HCT116 (cell line): ENCODE data around the gene RPL10. TPM values are rescaled to one million over a fixed set of nuclear protein-coding genes. Genes with fewer than 3 reads are reported as not detected.

Experiments
- ATAC-seq: fragments of 200-7000 bp; cut with Tn5 transposase; 2 replicates; pipeline ENCODE4 v1.9.1; 2020; ENCODE audit warnings: mild to moderate bottlenecking, moderate library complexity
- BruUV-seq: library from RNA; stranded (reverse); fragments of 400-500 nt; replicated peaks from 2 replicates; lab custom pipeline; 2021; lab: Mats Ljungman, UMichigan
- CTCF ChIA-PET: fragments of 300-600 bp; sonication (Branson Sonifier 250); formaldehyde crosslinking; loops from one replicate; lab custom pipeline; 2021; ENCODE audit warnings: antibody characterized with exemption; lab: Charles Lee
- POLR2A ChIA-PET: fragments of 300-600, 350-600 bp; sonication (Branson Sonifier 250); formaldehyde crosslinking; loops from one replicate; lab custom pipeline; 2021; ENCODE audit warnings: antibody characterized with exemption; lab: Charles Lee
- RAD21 ChIA-PET, 2 experiments: fragments of 300-600 bp; sonication (Branson Sonifier 250); formaldehyde crosslinking; loops; one replicate each; lab custom pipeline; 2023; ENCODE audit warnings: low total read pairs in 2 of 2; ENCODE audit not compliant: uncharacterized antibody in 2 of 2, unreplicated experiment in 2 of 2, low non-redundant PET in 1 of 2; lab: Charles Lee
- DNase-seq: peaks from one replicate; pipeline ENCODE4 v3.0.0-alpha.2; 2010; ENCODE audit warnings: low read depth, low spot score
- H2AFZ ChIP-seq: fragments of 200-600 bp; shearing (Covaris generic), sonication (generic); 2 replicates; pipeline ENCODE4 v1.6.1; 2017; ENCODE audit warnings: low read depth, mixed run types, mixed read lengths, antibody characterized with exemption, low read length; ENCODE audit not compliant: poor library complexity, severe bottlenecking
- H3K27ac ChIP-seq: 2 replicates; pipeline ENCODE4 v1.5.1; 2012; ENCODE audit warnings: low read depth, low read length
- H3K27me3 ChIP-seq: fragments of 200-600 bp; sonication (generic); 2 replicates; pipeline ENCODE4 v1.6.1; 2016; ENCODE audit warnings: mixed run types, low read length, mixed read lengths; ENCODE audit not compliant: insufficient read depth
- H3K36me3 ChIP-seq, 2 experiments: fragments of 200-500 bp in 1 of 2; fragments of 200-600 bp in 1 of 2; sonication (Bioruptor generic) in 1 of 2; sonication (generic) in 1 of 2; 2 replicates each; pipeline versions ENCODE4 v1.5.1 to v1.6.1; 2014 to 2016; ENCODE audit warnings: low read length in 2 of 2, inconsistent platforms in 1 of 2, mixed read lengths in 1 of 2, mixed run types in 1 of 2; ENCODE audit not compliant: insufficient read depth in 2 of 2, control insufficient read depth in 1 of 2
- H3K4me1 ChIP-seq, 2 experiments: fragments of 200-600 bp in 1 of 2; sonication (generic) in 1 of 2; 2 replicates each; pipeline versions ENCODE4 v1.5.1 to v1.6.1; 2012 to 2017; ENCODE audit warnings: low read length in 2 of 2, inconsistent platforms in 1 of 2, mild to moderate bottlenecking in 1 of 2, mixed read lengths in 1 of 2, mixed run types in 1 of 2, moderate library complexity in 1 of 2; ENCODE audit not compliant: insufficient read depth in 2 of 2, control insufficient read depth in 1 of 2
- H3K4me2 ChIP-seq: fragments of 200-600 bp; sonication (generic); 2 replicates; pipeline ENCODE4 v1.6.1; 2017; ENCODE audit warnings: mixed run types, low read length, mixed read lengths
- H3K4me3 ChIP-seq, 2 experiments: fragments of 200-600 bp in 1 of 2; sonication (generic) in 1 of 2; replicated peaks in 1 of 2; 2 replicates each; pipeline ENCODE4 v1.5.1; 2011 to 2016; ENCODE audit warnings: low read length in 2 of 2, control low read depth in 1 of 2, low read depth in 1 of 2, mild to moderate bottlenecking in 1 of 2, mixed read lengths in 1 of 2, mixed run types in 1 of 2
- H3K79me2 ChIP-seq: fragments of 200-600 bp; sonication (generic); 2 replicates; pipeline ENCODE4 v1.6.1; 2017; ENCODE audit warnings: mild to moderate bottlenecking, mixed run types, low read length, moderate library complexity, mixed read lengths; ENCODE audit not compliant: insufficient read depth
- H3K9ac ChIP-seq: fragments of 200-600 bp; sonication (generic); 2 replicates; pipeline ENCODE4 v1.6.1; 2016; ENCODE audit warnings: low read length, mixed read lengths
- H3K9me2 ChIP-seq: fragments of 200-600 bp; sonication (generic), shearing (Covaris generic); 2 replicates; pipeline ENCODE4 v1.6.1; 2017; ENCODE audit warnings: mixed run types, mild to moderate bottlenecking, moderate library complexity; ENCODE audit not compliant: insufficient read depth
- H3K9me3 ChIP-seq, 2 experiments: fragments of 200-500 bp in 1 of 2; fragments of 200-600 bp in 1 of 2; sonication (Bioruptor generic) in 1 of 2; sonication (generic) in 1 of 2; 2 replicates each; pipeline ENCODE4 v1.6.1; 2014 to 2017; ENCODE audit warnings: low read length in 2 of 2, mixed read lengths in 2 of 2, inconsistent platforms in 1 of 2, low read depth in 1 of 2, mild to moderate bottlenecking in 1 of 2, mixed run types in 1 of 2, moderate library complexity in 1 of 2; ENCODE audit not compliant: control insufficient read depth in 1 of 2, insufficient read depth in 1 of 2
- H4K20me1 ChIP-seq: fragments of 200-600 bp; sonication (generic), shearing (Covaris generic); 2 replicates; pipeline ENCODE4 v1.6.1; 2017; ENCODE audit warnings: mixed run types, mild to moderate bottlenecking, moderate library complexity; ENCODE audit not compliant: insufficient read depth
- CBX3 ChIP-seq: IDR thresholded peaks from 2 replicates; pipeline ENCODE4 v1.6.1; 2012; ENCODE audit warnings: low read depth
- CEBPB ChIP-seq: IDR thresholded peaks from 2 replicates; pipeline ENCODE4 v1.6.1; 2012; ENCODE audit warnings: low read depth
- EGR1 ChIP-seq: IDR thresholded peaks from 2 replicates; pipeline ENCODE4 v1.6.1; 2012; ENCODE audit warnings: low read depth
- ELF1 ChIP-seq: IDR thresholded peaks from 2 replicates; pipeline ENCODE4 v1.6.1; 2012; ENCODE audit warnings: low read depth, borderline replicate concordance
- EZH2 ChIP-seq: fragments of 200-600 bp; sonication (generic); IDR thresholded peaks from 2 replicates; pipeline ENCODE4 v1.6.1; 2017; ENCODE audit warnings: antibody characterized with exemption, mixed run types
- FOSL1 ChIP-seq: IDR thresholded peaks from 2 replicates; pipeline ENCODE4 v1.6.1; 2012; ENCODE audit warnings: low read depth
- JUND ChIP-seq: IDR thresholded peaks from 2 replicates; pipeline ENCODE4 v1.6.1; 2012
- MAX ChIP-seq: IDR thresholded peaks from 2 replicates; pipeline ENCODE4 v1.6.1; 2012
- POLR2A ChIP-seq: IDR thresholded peaks from 2 replicates; pipeline ENCODE4 v1.7.0; 2011; ENCODE audit warnings: borderline replicate concordance; ENCODE audit not compliant: insufficient read depth, insufficient read length; ENCODE audit errors: extremely low read depth
- POLR2AphosphoS5 ChIP-seq: IDR thresholded peaks from 2 replicates; pipeline ENCODE4 v1.6.1; 2011; ENCODE audit warnings: mild to moderate bottlenecking, low read depth, low read length, moderate library complexity
- SIN3A ChIP-seq: IDR thresholded peaks from 2 replicates; pipeline ENCODE4 v1.6.1; 2012; ENCODE audit warnings: low read depth
- SP1 ChIP-seq: IDR thresholded peaks from 2 replicates; pipeline ENCODE4 v1.6.1; 2012; ENCODE audit warnings: low read depth
- SRF ChIP-seq: IDR thresholded peaks from 2 replicates; pipeline ENCODE4 v1.6.1; 2012; ENCODE audit warnings: low read depth
- TCF7L2 ChIP-seq: IDR thresholded peaks from 2 replicates; pipeline ENCODE4 v1.7.0; 2011; ENCODE audit warnings: borderline replicate concordance, inconsistent platforms; ENCODE audit not compliant: insufficient read depth, insufficient read length; ENCODE audit errors: extremely low read depth
- ZBTB33 ChIP-seq: IDR thresholded peaks from 2 replicates; pipeline ENCODE4 v1.6.1; 2011; ENCODE audit warnings: mild to moderate bottlenecking, low read length, moderate library complexity; ENCODE audit not compliant: insufficient replicate concordance; ENCODE audit errors: extremely low read depth
- ZFX ChIP-seq: fragments of 450-650 bp; IDR thresholded peaks from 2 replicates; pipeline ENCODE4 v1.6.1; 2017
- ZNF274 ChIP-seq: fragments of 200-500 bp; sonication (Bioruptor generic); IDR thresholded peaks from 2 replicates; pipeline ENCODE4 v1.6.1; 2014; ENCODE audit warnings: mild to moderate bottlenecking, low read depth, low read length, inconsistent platforms
- intact Hi-C: fragments of 100-400 bp; cut with micrococcal nuclease; formaldehyde crosslinking; loops from 2 replicates; pipeline ENCODE4 v1.10.0; 2022
- total RNA-seq: library from RNA; stranded (reverse); gene quantifications from one replicate; pipeline ENCODE4 v1.2.1, GENCODE V29; 2021; ENCODE audit not compliant: unreplicated experiment

The RPL10 gene
- total RNA-seq, 1 experiment from 2014 or later: 3,069 TPM

- no peak overlapping the region for H3K4me3 ChIP-seq
- RAD21 ChIA-PET: no interaction called here
- no peaks in the 10 kb centered on the region for H3K9me2 ChIP-seq
- no peaks in the 10 kb centered on the region for H3K9me3 ChIP-seq
- H3K27ac ChIP-seq: no peak overlapping the region
- H2AFZ ChIP-seq: no peak overlapping the region
- no peak overlapping the region for H3K9ac ChIP-seq
- no peak for ATAC-seq
- H3K36me3 ChIP-seq: peaks cover 9 to 35% of the 10 kb centered on the region in 2 experiments; a peak in 3 of 4 replicates
- no TSS peak for BruUV-seq
- no peaks in the 10 kb centered on the region for H3K27me3 ChIP-seq
- intact Hi-C loops: no loop called here
- POLR2A ChIA-PET: no interaction called here
- TF ChIP-seq CBX3: no peak
- TF ChIP-seq POLR2AphosphoS5: no peak
- no peak for TF ChIP-seq TCF7L2
- TF ChIP-seq SRF: no peak
- TF ChIP-seq FOSL1: no peak
- TF ChIP-seq ELF1: no peak
- TF ChIP-seq ZFX: no peak
- TF ChIP-seq ZBTB33: no peak
- TF ChIP-seq EZH2: no peak
- TF ChIP-seq JUND: no peak
- no peak for TF ChIP-seq SP1
- no peak for TF ChIP-seq EGR1
- no peak for TF ChIP-seq SIN3A
- TF ChIP-seq MAX: no peak
- TF ChIP-seq CEBPB: no peak
- no peak for TF ChIP-seq POLR2A
- TF ChIP-seq ZNF274: no peak
- peaks cover 5 to 19% of the 10 kb centered on the region in 2 experiments for H3K4me1 ChIP-seq
- H3K79me2 ChIP-seq: peaks cover 88% of the 10 kb centered on the region
- CTCF ChIA-PET: no interaction called here
- H3K4me2 ChIP-seq: no peak overlapping the region
- H4K20me1 ChIP-seq: 0 out of 2 replicates have a peak, but pooled peaks cover 2% of the 10 kb centered on the region
- no peak for DNase-seq
These were observed 31.5 kb upstream of the RPL10 start for GRCh38 chrX:154366666-154367055.
